Adrenal gland (tissue), 12 donors: ENCODE results near the gene NEIL3. TPM values are rescaled to one million over a fixed set of nuclear protein-coding genes. Genes with fewer than 3 reads are reported as not detected.

Experiments used
- DNase-seq, 7 donors: peaks; one replicate each; pipeline ENCODE4 v3.0.0-alpha.2; 2019 to 2020
- H3K27ac ChIP-seq, 5 donors: fragments of 200-600 bp; sonication (generic) in 4 of 5; 1 replicate in 3 of 5; 2 replicates in 2 of 5; pipeline versions ENCODE4 v1.5.1 to v1.8.0; 2016 to 2020; ENCODE audit warnings: mild to moderate bottlenecking in 1 of 5
- H3K27me3 ChIP-seq: fragments of 200-600 bp; 2 replicates; pipeline ENCODE4 v1.8.0; 2021
- H3K36me3 ChIP-seq, 2 donors: fragments of 200-600 bp; replicated peaks in 1 of 2; 1 replicate in 1 of 2; 2 replicates in 1 of 2; pipeline versions ENCODE4 v1.5.1 to v1.8.0; 2018 to 2022
- H3K4me1 ChIP-seq, 2 donors: fragments of 200-600 bp; replicated peaks in 1 of 2; 1 replicate in 1 of 2; 2 replicates in 1 of 2; pipeline versions ENCODE4 v1.5.1 to v1.8.0; 2018 to 2021
- H3K4me3 ChIP-seq, 4 donors: fragments of 200-600 bp; sonication (generic) in 3 of 4; one replicate each; pipeline ENCODE4 v1.5.1; 2016 to 2018
- H3K9me3 ChIP-seq, 3 donors: fragments of 200-600 bp; sonication (generic) in 1 of 3; replicated peaks in 1 of 3; 1 replicate in 2 of 3; 2 replicates in 1 of 3; pipeline versions ENCODE4 v1.5.1 to v1.8.0; 2016 to 2021
- POLR2A ChIP-seq, 2 donors: fragments of 450-650 bp; IDR thresholded peaks; one replicate each; pipeline ENCODE4 v1.6.1; 2017; ENCODE audit warnings: antibody characterized with exemption in 2 of 2, mild to moderate bottlenecking in 2 of 2, moderate library complexity in 1 of 2
- WGBS, 4 donors: extraction: QIAGEN DNeasy Blood & Tissue Kit in 2 of 4; methylation state at CpG; one replicate each; pipeline versions ENCODE4 v1.1.5 to v1.1.7; 2013 to 2017; 5-methylcytosine and 5-hydroxymethylcytosine counted together
- intact Hi-C, 2 donors: fragments of 100-400 bp; cut with DNase I; formaldehyde crosslinking; loops; one replicate each; pipeline versions ENCODE4 v1.14.1 to v1.15.0; 2022 to 2023
- polyA plus RNA-seq, 3 donors: library from polyadenylated mRNA; stranded (reverse); fragments of 200-250 nt in 2 of 3; fragments of 350-450 nt in 1 of 3; fragmentation: Illumina TruSeq in 1 of 3; extraction: RNeasy Lipid Tissue Mini Kit (QIAGEN cat#74804) in 1 of 3; gene quantifications; one replicate each; pipeline ENCODE4 v1.2.3, GENCODE V29; 2013 to 2014
- total RNA-seq, 9 donors: library from RNA; depleted of rRNA in 4 of 9; stranded (reverse); fragments of >200 nt in 4 of 9; fragments of 120-200 nt in 1 of 9; fragmentation: NEBNext Ultra II Directional in 1 of 9; extraction: Animal tissue kit (Norgen Biotek cat#: 25700) in 1 of 9; gene quantifications; one replicate each; pipeline versions ENCODE4 v1.1.0 to v1.2.4, GENCODE V29; 2013 to 2023
- TF ChIP-seq, protein P1 (sequence below), 6 experiments: fragments of 450-650 bp in 4 of 6; fragments of 200-600 bp in 2 of 6; sonication (generic) in 1 of 6; IDR thresholded peaks; 1 replicate in 5 of 6; 2 replicates in 1 of 6; pipeline versions ENCODE4 v1.5.1 to v1.8.0; 2016 to 2021; ENCODE audit warnings: antibody characterized with exemption in 6 of 6, mild to moderate bottlenecking in 2 of 6, moderate library complexity in 1 of 6
- donor health status: healthy with polysubstance abuse.
- donor health status: Bipolar disorder and iron deficiency.
- donor health status: DM: yes; HTN: yes; CAD: no.
- donor health status: DM: no; HTN: no; CAD: no.
- donor health status: DM: no; HTN: no; CAD: no.
- donor health status: DM: yes; HTN: yes; CAD: no.

Gene NEIL3
- total and polyA plus RNA-seq, 12 donors = 0.03 to 3.3 (median 0.27) TPM; not detected in 4

DNA sequence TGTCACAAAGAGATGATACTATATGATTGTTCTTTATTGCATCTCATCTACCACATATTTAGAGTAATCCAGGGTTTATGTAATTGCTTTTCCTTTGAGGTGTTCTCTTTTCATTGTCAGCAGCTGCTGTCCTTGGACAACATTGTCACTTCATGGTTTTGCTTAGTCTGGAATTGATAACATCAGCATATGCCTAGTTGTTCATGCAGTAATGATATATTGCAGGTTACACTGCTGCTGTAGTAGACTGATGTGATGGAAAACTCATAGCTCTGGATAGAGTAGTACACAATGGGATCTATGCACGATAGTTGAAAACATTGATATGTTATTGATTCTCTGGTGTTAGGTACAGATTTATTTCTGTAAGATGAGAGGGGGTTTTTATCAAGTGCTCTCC is 13.7 kb downstream of the NEIL3 start:
- TF ChIP-seq, protein P1, sequence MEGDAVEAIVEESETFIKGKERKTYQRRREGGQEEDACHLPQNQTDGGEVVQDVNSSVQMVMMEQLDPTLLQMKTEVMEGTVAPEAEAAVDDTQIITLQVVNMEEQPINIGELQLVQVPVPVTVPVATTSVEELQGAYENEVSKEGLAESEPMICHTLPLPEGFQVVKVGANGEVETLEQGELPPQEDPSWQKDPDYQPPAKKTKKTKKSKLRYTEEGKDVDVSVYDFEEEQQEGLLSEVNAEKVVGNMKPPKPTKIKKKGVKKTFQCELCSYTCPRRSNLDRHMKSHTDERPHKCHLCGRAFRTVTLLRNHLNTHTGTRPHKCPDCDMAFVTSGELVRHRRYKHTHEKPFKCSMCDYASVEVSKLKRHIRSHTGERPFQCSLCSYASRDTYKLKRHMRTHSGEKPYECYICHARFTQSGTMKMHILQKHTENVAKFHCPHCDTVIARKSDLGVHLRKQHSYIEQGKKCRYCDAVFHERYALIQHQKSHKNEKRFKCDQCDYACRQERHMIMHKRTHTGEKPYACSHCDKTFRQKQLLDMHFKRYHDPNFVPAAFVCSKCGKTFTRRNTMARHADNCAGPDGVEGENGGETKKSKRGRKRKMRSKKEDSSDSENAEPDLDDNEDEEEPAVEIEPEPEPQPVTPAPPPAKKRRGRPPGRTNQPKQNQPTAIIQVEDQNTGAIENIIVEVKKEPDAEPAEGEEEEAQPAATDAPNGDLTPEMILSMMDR (IDR thresholded peaks at IDR 0.05) = no peak
- TF ChIP-seq POLR2A (IDR thresholded peaks at IDR 0.05) = no peak
- no peak for DNase-seq
- WGBS, 4 donors = 73 to 90% (median 81%) methylated on average over 1 of the region's 1 CpG
- Histone ChIP-seq H3K4me1 (no peaks in the 10 kb centered on the region), H3K9me3 (no peaks in the 10 kb centered on the region), H3K4me3 (no peak overlapping the region), H3K27me3 (no peaks in the 10 kb centered on the region), H3K27ac (no peak overlapping the region), H3K36me3 (no peaks in the 10 kb centered on the region)
- intact Hi-C loops = no loop called here

DNA sequence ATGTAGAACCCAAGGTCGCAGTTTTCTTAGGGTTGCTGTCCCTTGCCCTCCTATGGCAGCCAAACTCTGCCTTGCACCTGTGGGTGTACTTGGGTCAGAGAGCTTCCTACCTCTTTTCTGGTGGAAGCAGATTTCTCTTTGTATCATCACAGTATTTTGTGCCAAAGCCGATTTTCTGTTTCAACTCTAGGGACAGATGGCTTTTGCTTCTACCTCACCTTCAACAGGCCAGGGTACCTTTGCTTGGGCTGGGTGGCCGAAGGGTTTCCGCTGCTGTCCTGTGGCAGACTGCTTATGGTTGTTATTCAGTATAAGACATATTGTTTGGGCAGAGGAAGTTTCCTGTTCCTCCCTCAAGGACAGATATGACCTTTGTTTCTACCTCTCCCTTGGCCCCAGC is 22.4 kb downstream of the NEIL3 start:
- no peaks in the 10 kb centered on the region for H3K4me1 ChIP-seq
- no peaks in the 10 kb centered on the region for H3K36me3 ChIP-seq
- H3K27ac ChIP-seq = no peak overlapping the region
- no peak for DNase-seq
- WGBS, 4 donors = 86 to 98% (median 94%) methylated on average over 4 of the region's 4 CpGs
- no peak for TF ChIP-seq POLR2A (IDR thresholded peaks at IDR 0.05)
- TF ChIP-seq, protein P1 (IDR thresholded peaks at IDR 0.05) = no peak
- no peak overlapping the region for H3K4me3 ChIP-seq
- no peaks in the 10 kb centered on the region for H3K9me3 ChIP-seq
- intact Hi-C loops = no loop called here
- H3K27me3 ChIP-seq = no peaks in the 10 kb centered on the region

DNA sequence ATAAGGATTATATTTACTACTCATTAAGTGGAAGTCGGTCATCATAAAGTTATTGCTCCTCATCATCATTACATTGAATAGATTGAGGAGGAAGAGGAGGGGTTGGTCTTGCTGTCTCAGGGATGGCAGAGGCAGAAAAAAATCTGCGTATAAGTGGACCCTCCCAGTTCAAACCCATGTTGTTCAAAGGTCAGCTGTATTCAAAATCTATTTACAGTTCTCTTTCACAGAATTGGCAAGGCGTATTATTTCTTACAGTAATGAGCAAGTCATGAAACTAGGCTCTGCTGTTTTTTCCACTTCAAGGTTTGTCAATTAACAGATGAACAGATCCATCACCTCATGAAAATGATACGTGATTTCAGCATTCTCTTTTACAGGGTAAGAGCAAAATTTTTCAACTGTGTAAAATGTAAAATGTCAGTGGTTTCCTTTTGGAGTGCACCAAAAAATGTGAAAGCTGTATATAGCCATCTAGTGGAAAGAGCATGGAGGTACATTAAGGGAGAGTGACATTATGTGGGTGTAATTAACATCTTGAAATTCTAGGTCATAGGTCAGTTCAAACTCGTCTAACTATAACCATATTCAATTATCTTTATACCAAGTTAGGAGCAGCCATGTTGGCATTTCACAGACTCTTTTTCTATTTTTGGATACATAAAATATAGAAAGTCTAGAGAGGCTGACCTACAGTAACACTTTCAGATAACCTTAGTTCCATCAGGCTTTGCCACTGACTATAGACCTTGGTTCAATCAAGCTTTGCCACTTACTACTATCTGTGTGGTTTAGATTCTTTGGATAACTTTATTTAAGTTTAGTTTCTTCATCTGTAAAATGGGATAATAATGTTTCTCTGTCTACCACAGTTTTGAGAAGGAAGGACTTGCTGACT is 30.1 kb downstream of the NEIL3 start:
- Histone ChIP-seq H3K36me3 (no peaks in the 10 kb centered on the region), H3K9me3 (no peaks in the 10 kb centered on the region), H3K4me1 (no peaks in the 10 kb centered on the region), H3K4me3 (no peak overlapping the region), H3K27me3 (no peaks in the 10 kb centered on the region), H3K27ac (no peak overlapping the region)
- no peak for DNase-seq
- TF ChIP-seq POLR2A (IDR thresholded peaks at IDR 0.05) = no peak
- TF ChIP-seq, protein P1 (IDR thresholded peaks at IDR 0.05) = peak; percentile 57 to 82 (median 66)
- 40 to 56% (median 53%) methylated on average over 5 of the region's 5 CpGs for WGBS, 4 donors
- intact Hi-C loops = loop anchor here in 1 of 2 donors (5.0 kb wide), 1 partner anchor 87 kb away; no protein-coding TSS in a partner anchor

DNA sequence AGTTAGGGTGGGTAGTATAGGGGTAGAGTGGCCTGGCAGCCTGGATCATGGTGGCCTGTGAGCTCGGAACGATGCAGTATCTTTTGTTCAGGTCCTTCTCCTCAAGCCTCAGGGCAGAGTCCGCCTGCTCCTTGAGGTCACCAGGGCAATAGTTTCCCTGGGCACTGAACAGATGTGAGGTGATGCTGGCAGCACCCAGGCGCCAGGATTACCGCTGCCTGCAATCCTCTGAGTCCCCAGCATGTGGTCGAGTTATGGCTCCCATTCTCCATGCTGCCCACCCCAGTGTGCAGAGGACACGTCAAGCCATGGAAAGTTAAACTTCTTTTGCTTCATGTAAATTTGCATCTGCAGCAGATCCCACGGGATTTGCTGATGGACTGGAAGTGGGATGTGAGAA is 38.7 kb downstream of the NEIL3 start:
- TF ChIP-seq, protein P1 (IDR thresholded peaks at IDR 0.05) = no peak
- TF ChIP-seq POLR2A (IDR thresholded peaks at IDR 0.05) = no peak
- Histone ChIP-seq H3K27ac (no peak overlapping the region), H3K4me1 (no peaks in the 10 kb centered on the region), H3K36me3 (no peaks in the 10 kb centered on the region), H3K4me3 (no peak overlapping the region), H3K9me3 (no peaks in the 10 kb centered on the region), H3K27me3 (no peaks in the 10 kb centered on the region)
- DNase-seq = no peak
- 95 to 98% (median 98%) methylated on average over 5 to 8 of the region's 8 CpGs for WGBS, 4 donors
- intact Hi-C loops = no loop called here
